HG02870 (cell line): ENCODE data around the gene B3GNT7.
"Not testable (repeated sequence)": the region's sequence is repeated elsewhere in the genome, so short reads cannot be mapped to it uniquely, and the experiment has no call there.

Experiments
- ATAC-seq: cut with Tn5 transposase; IDR thresholded peaks from one replicate; pipeline ENCODE4 v1.9.1; 2021; ENCODE audit warnings: mild to moderate bottlenecking, moderate library complexity; ENCODE audit not compliant: unreplicated experiment

The B3GNT7 gene

DNA sequence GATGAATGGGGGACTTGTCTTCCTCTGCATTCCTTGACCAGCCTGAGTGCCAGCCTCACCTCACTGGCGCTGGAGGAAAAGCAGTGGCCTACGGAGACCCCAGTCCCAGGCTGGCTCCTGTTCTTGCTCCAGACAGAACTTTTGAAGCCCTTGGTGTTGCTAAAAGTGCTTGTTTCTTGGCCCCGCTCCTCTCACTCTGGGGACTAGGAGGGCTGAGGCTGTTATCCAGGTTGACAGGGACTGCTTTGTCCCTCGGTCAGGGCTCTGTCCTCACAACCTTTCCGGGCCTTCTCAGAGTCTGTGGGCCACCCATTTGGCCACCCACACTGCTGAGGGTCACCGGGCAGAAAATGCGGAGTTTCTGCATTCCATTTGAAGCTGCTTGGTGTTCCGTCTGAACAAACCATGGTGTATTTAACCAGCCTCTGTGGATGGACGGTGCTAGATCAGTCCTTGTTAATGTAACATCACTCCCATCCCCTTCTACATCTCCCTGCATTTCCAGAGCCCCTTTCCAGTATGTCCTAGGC is 25.6 kb downstream of the B3GNT7 start:
- ATAC-seq = no peak

DNA sequence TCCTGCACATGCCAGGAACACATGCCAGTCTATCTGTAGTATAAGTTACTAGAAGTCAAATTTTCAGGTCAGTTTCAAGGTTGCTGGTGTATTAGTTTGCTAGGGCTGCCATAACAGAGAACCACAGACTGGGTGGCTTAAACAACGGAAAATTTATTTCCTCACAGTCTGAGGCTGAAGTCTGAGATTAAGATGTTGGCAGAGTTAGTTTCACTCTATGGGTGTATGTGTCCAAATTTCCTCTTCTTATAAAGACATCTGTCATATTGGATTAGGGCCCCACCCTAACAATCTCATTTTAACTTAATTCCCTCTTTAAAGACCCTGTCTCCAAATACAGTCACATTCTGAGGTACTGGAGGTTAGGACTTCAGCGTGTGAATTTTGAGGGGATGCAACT is 26.5 kb downstream of the B3GNT7 start:
- ATAC-seq = no peak

DNA sequence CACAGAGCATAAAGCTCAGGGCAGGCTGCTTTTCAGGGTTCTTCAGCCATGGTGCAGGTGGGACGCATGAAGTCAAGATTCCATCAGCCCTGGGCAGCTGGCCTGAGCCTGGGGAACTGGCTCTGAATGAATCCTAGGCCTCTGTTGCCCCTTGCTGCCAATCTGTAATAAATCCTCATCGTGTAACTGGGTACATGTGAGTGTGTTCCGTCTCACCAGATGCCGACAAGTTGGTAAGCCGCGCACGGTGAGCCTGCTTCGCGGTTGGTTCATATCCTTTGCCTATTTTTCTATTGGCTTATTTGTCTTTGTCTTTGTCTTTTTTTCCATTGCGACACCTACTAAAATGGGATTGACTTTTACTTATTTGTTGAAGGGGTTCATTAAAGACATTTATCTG is 27.7 kb downstream of the B3GNT7 start:
- no peak for ATAC-seq

DNA sequence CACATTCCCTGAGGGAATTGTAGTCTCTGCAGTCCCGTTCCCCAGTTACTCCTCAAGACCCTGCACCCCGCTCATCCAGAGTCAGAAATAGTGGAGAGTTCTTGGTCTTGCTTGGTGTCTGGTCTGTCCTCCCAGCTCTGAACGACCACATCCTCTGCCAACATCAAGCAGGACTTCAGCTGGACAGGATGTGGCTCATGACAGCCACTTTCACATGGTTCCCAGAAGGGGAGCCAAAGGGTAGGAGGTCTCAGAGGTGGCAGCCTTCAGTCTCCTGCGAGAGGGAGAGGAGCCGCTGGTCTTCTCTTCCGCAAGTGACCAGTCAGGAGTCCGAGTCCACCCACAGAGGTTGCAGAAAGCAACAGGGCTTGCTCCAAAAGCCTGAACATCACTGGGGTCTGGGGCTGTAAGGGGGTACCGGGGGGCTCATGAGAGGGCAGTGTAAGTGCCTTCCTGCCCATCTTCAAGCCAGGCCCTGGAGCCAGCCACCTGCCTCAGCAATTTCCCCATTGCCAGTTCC is 29.8 kb downstream of the B3GNT7 start:
- ATAC-seq = no peak

DNA sequence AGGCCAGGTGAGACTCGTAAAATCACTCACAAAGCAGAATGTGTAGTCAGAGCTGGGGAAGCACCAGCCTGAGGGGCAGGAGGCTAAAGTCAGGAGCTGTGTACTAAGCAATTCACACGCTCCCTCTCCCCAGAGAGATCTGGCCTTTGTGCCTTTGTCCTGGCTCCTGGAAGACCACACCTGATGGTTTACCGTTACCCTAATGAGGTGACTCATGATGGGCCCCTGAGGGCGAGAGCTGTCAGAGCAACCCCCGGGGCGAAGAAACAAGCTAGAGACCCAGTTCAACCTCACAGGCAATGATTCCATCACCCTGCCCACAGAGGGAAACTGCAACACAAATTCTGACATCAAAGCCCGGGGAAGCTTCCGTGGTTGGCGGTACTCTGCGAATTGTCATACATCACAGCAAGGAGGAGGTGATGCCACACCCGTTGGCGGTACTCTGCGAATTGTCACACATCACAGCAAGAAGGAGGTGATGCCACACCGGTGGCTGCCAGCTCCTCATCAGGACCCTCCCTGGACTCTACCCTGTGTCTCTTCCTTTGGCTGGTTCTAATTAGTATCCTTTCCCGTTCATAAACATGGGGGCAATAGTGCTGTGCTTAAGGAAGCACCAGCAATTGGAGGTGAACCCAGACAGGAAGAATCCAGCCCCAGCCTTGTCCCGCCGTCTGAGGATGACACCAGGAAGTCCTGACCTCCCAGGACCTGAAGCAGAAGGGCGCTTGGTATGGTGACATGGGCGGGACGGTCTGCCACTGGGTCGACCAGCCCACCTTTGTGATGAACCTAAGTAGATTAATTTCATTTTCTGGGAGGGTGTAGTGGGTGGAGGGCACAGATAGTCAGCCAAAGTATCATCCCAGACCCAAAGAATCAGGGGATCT is 30.5 kb downstream of the B3GNT7 start:
- ATAC-seq = no peak

DNA sequence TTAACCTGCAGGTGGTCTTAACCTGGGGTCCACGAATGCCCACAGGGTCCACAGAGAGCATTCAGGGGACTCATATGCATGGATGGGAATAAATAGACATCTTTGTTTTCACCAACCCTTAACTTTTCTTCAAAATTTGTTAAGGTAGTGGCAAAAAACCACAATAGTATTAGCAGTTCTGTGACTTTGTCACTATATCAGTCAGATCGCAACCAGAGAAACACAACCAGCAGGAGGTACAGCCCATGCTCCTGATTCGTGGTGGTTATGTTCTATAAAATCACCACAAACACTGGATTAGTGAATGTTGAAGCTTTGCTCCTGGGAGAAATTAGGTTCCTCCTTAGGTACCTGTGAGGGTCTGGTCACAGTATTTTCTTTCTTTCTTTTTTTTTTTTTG is 31.6 kb downstream of the B3GNT7 start:
- ATAC-seq = peak; percentile 42

DNA sequence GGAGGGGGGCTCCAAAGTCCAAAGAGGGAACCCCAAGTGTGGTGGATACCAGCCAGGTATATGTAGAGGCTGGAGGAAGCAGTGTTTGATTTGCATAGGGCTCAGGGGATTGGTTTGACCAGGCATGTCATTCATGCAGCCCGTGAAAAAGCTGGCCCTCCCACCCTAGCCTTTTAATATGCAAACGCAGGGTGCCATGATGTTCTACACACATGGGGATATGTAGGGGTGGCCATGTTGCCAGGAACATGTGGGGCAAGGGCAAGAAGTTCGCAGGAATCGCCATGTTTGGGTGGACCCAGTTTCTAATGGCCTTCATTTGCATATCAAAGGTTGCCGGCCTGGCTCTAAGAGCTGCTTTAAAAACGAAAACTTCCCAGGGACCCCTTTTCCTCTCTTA is 33.6 kb downstream of the B3GNT7 start:
- no peak for ATAC-seq

DNA sequence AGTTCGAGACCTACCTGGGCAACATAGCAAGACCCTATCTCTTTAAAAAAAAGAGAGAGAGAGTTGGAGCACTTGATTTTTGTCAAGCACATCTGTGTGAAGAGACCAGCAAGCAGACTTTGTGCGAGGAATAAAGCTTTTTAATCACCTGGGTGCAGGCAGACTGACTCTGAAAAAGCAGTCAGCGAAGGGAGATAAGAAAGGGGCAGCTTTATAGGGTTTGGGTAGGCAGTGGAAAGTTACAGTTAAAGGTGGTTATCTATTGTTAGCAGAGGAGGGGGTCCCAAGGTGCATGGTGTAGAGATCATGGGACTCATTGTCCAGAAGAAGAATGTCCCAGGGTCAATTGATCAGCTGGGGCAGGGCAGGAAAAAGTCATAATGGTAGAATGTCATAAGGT is 34.4 kb downstream of the B3GNT7 start:
- no peak for ATAC-seq

DNA sequence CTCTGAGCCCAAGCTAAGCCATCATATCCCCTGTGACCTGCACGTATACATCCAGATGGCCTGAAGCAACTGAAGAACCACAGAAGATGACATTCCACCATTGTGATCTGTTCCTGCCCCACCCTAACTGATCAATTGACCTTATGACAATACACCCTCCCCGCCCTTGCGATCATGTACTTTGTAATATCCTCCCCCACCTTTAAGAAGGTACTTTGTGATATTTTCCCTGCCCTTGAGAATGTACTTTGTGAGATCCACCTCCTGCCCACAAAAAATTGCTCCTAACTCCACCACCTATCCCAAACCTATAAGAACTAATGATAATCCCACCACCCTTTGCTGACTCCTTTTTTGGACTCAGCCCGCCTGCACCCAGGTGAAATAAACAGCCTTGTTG is 34.9 kb downstream of the B3GNT7 start:
- not testable (repeated sequence) for ATAC-seq

DNA sequence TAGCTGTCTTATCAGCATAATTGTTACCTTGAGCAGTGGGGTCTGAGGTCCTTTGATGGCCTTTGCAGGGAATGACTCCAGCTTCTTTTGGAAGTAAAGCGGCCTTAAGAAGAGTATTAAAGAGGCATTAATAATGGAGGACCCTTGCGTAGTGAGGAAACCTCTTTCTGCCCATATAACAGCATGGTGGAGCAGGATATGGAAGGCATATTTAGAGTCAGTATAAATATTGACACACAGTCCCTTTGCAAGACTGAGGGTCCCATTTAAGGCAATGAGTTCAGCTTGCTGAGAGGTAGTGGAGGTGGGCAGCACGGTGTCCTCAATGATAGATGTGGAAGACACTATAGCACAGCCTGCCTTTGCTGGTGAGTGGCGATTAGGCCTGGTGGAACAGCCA is 36.1 kb downstream of the B3GNT7 start:
- no peak for ATAC-seq

DNA sequence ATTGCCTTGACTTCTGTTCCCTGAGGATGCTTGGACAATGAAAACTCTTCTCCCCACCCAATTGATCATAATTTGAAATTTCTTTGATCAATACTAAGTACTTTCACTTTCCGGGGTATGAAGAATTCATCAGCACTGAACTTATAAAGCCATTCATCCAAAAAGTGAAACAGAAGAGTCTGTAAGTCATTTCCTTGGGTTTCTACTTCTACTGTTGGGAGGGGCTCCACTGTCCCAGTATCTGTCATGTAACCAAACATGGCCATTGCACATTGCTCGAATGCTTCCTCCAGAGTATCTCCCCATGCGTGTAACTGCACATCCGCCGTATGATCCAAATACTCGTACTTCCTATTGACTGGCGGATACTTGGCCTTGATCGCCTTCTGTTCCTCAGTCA is 38.5 kb downstream of the B3GNT7 start:
- ATAC-seq = no peak

DNA sequence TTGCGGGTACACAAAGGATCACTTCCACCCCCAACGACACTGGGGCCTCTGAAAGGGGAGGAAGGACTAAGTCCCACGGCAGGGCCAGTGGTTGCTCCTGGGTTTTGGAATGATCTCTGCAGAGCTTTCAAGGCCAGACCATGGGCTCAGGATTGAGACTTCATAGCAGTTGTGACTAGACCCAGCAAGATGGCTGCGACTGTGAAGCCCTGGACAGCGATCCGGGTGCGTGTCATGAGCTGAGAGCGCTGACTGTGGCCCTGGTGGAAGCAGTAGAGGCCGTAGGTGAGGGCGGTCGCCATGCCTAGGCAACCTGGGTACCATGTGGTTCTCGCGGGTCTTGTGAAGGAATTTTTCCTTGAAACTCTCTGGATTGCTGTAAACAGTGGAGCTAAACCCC is 41.4 kb downstream of the B3GNT7 start:
- ATAC-seq = no peak

DNA sequence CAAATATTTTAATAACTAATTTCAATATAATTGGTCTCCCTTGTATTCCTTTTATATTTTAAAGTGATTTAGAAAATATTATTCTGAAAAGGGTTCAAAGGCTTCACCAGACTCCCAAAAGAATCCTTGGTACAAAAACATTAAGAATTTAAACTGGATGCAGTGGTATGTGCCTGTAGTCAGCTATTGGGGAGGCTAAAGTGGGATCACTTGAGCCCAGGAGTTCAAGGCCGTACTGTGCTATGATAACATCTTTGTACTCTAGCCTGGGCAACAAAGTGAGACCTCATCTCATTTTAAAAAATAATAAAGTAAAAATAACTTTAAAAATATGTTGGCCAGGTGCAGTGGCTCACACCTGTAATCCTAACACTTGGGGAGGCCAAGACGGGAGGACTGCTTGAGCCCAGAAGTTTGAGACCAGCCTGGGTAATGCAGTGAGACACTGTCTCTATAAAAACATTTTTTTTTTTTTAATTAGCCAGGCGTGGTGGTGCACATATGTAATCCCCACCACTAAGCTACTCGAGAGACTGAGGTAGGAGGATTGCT is 54.1 kb downstream of the B3GNT7 start:
- no peak for ATAC-seq

DNA sequence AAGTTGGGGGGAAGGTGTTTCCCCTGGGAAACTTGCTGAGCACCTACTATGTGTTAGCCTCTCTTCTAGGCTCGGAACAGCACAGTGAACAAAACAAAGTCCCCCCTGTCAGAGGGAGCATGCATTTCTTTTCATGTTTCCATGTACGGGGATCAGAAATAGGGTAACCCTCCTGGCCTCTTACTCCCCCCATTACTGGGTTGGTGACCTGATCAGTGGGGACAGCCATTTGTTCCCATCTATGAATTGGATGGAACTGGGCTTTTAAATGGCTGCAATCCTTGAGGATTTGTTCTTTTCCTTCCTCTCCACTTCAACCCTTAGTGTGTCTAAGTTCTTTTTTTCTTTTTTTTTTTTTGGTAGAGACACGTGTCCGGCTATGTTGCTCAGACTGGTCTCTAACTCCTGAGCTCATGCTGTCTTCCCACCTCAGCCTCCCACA is 55.1 kb downstream of the B3GNT7 start:
- no peak for ATAC-seq
